AG09319 (cell line): ENCODE data around the gene PCDHGA9.
"Not testable (repeated sequence)": the region's sequence is repeated elsewhere in the genome, so short reads cannot be mapped to it uniquely, and the experiment has no call there.

ENCODE experiments used
- DNase-seq: peaks from one replicate; pipeline ENCODE4 v3.0.0-alpha.2; 2010; ENCODE audit warnings: low read depth; ENCODE audit errors: extremely low read depth
- TF ChIP-seq, protein P1 (sequence below): IDR thresholded peaks from 2 replicates; pipeline ENCODE4 v1.5.1; 2011; ENCODE audit warnings: low read depth, mild to moderate bottlenecking, inconsistent platforms, low read length, moderate library complexity

Gene PCDHGA9

GRCh38 chr5:141389153-141390042, 13.2 kb upstream of the PCDHGA9 start:
- TF ChIP-seq, protein P1, sequence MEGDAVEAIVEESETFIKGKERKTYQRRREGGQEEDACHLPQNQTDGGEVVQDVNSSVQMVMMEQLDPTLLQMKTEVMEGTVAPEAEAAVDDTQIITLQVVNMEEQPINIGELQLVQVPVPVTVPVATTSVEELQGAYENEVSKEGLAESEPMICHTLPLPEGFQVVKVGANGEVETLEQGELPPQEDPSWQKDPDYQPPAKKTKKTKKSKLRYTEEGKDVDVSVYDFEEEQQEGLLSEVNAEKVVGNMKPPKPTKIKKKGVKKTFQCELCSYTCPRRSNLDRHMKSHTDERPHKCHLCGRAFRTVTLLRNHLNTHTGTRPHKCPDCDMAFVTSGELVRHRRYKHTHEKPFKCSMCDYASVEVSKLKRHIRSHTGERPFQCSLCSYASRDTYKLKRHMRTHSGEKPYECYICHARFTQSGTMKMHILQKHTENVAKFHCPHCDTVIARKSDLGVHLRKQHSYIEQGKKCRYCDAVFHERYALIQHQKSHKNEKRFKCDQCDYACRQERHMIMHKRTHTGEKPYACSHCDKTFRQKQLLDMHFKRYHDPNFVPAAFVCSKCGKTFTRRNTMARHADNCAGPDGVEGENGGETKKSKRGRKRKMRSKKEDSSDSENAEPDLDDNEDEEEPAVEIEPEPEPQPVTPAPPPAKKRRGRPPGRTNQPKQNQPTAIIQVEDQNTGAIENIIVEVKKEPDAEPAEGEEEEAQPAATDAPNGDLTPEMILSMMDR: no peak
- DNase-seq: no peak

DNA sequence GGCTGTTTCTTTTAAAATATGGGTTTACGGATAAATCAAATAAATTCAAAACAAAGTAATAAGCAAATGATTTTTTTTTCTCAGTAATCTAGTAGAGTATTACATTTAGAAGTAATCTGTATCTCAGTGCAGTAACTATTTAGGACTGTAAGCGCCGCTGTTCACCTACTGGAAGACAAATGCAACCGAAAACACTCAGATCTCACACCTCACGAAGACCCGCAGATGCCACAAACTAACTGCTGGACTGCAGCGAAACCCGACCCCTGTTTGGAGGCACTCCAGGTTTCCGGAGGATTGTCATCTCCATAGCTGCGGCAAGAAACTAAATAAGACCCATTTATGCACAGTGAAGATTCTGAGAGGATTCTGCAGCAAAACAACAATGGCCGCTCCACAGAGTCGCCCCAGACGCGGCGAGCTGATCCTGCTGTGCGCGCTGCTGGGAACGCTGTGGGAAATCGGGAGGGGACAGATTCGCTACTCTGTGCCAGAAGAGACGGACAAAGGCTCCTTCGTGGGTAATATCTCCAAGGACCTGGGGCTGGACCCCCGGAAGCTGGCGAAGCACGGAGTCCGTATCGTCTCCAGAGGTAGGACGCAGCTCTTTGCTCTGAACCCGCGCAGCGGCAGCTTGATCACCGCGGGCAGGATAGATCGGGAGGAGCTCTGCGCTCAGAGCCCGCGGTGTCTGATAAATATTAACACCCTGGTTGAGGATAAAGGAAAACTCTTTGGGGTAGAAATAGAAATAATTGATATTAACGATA, 10.0 kb upstream of the PCDHGA9 start, which contains the start of gene PCDHGA8:
PCDHGA8 (plus strand) TSS at position 205 of the 770 bp plus-strand sequence; CDS start at position 386, 181 bp downstream.
- DNase-seq: no peak
- TF ChIP-seq, protein P1: peak; percentile 3

DNA sequence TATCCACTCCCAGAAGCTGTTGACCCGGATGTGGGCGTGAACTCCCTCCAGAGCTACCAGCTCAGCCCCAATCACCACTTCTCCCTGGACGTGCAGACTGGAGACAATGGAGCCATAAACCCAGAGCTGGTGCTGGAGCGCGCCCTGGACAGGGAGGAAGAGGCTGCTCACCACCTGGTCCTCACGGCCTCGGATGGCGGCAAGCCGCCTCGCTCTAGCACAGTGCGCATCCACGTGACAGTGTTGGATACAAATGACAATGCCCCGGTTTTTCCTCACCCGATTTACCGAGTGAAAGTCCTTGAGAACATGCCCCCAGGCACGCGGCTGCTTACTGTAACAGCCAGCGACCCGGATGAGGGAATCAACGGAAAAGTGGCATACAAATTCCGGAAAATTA, 9.3 kb upstream of the PCDHGA9 start:
- no peak for DNase-seq
- TF ChIP-seq, protein P1: no peak

DNA sequence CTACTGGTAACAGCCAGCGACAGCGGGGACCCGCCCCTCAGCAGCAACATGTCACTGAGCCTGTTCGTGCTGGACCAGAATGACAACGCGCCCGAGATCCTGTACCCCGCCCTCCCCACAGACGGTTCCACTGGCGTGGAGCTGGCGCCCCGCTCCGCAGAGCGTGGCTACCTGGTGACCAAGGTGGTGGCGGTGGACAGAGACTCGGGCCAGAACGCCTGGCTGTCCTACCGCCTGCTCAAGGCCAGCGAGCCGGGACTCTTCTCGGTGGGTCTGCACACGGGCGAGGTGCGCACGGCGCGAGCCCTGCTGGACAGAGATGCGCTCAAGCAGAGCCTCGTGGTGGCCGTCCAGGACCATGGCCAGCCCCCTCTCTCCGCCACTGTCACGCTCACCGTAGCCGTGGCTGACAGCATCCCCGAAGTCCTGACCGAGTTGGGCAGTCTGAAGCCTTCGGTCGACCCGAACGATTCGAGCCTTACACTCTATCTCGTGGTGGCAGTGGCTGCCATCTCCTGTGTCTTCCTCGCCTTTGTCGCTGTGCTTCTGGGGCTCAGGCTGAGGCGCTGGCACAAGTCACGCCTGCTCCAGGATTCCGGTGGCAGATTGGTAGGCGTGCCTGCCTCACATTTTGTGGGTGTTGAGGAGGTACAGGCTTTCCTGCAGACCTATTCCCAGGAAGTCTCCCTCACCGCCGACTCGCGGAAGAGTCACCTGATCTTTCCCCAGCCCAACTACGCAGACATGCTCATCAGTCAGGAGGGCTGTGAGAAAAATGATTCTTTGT, 8.0 kb upstream of the PCDHGA9 start:
- DNase-seq: not testable (repeated sequence)

DNA sequence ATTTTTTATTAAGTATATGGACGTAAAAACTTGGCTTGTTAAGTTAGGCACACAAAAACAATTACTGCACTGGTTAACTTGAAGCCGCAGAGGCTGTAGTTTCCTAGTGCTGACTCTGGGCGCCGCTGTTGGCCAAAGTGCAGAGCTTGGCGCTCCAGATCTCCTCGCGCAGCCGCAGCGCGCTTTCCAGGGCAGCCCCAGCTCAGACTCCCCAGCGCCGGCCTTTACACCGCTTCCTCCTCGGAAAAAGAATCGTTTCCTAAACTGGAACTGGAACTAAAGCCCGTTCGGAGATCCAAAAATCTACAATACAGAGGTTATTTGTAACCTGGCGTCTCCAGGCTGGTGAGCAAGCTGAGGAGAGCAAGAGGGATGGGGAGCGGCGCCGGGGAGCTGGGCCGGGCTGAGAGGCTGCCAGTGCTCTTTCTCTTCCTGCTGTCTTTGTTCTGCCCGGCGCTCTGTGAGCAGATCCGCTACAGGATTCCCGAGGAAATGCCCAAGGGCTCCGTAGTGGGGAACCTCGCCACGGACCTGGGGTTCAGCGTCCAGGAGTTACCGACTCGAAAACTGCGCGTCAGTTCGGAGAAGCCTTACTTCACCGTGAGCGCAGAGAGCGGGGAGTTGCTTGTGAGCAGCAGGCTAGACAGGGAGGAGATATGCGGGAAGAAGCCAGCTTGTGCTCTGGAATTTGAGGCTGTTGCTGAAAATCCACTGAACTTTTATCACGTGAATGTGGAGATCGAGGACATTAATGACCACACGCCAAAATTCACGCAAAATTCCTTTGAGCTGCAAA, 4.6 kb upstream of the PCDHGA9 start, which contains the start of gene PCDHGB5:
PCDHGB5 (plus strand) TSS at position 192 of the 796 bp plus-strand sequence; CDS start at position 373, 181 bp downstream.
- not testable (repeated sequence) for DNase-seq
- TF ChIP-seq, protein P1: peak; percentile 51

GRCh38 chr5:141398608-141399007, 4.0 kb upstream of the PCDHGA9 start:
- no peak for DNase-seq
- TF ChIP-seq, protein P1: no peak
